GM23338 (cell line): ENCODE data around the gene TNFAIP6. TPM values are rescaled to one million over a fixed set of nuclear protein-coding genes. Genes with fewer than 3 reads are reported as not detected.

Experiments
- ATAC-seq: fragments of 200-7000 bp; cut with Tn5 transposase; 3 replicates; pipeline ENCODE4 v1.9.1; 2020
- DNase-seq: peaks from one replicate; pipeline ENCODE4 v3.0.0-alpha.2; 2015; ENCODE audit warnings: low spot score
- H2AFZ ChIP-seq: fragments of 200-600 bp; sonication (generic); 2 replicates; pipeline ENCODE4 v1.8.0; 2016; ENCODE audit warnings: antibody characterized with exemption, mild to moderate bottlenecking, moderate library complexity
- H3F3A ChIP-seq: fragments of 200-600 bp; sonication (generic); replicated peaks from 2 replicates; pipeline ENCODE4 v1.8.0; 2017; ENCODE audit warnings: antibody characterized with exemption, mixed run types, low read depth
- H3K27ac ChIP-seq: fragments of 200-600 bp; sonication (generic); 2 replicates; pipeline ENCODE4 v1.6.1; 2016; ENCODE audit warnings: low read depth
- H3K27me3 ChIP-seq: fragments of 200-600 bp; sonication (generic); 2 replicates; pipeline ENCODE4 v1.8.0; 2016; ENCODE audit warnings: mild to moderate bottlenecking, mixed run types, moderate library complexity; ENCODE audit not compliant: insufficient read depth
- H3K36me3 ChIP-seq: fragments of 200-600 bp; sonication (generic); 2 replicates; pipeline ENCODE4 v1.8.0; 2016; ENCODE audit warnings: mild to moderate bottlenecking; ENCODE audit not compliant: insufficient read depth
- H3K4me1 ChIP-seq: fragments of 200-600 bp; sonication (generic); 2 replicates; pipeline ENCODE4 v1.8.0; 2016; ENCODE audit warnings: mild to moderate bottlenecking, moderate library complexity; ENCODE audit not compliant: insufficient read depth
- H3K4me2 ChIP-seq: fragments of 200-600 bp; sonication (generic); 2 replicates; pipeline ENCODE4 v1.7.1; 2017; ENCODE audit warnings: mixed run types
- H3K4me3 ChIP-seq: fragments of 200-600 bp; sonication (generic); 2 replicates; pipeline ENCODE4 v1.6.1; 2016; ENCODE audit warnings: mixed run types
- H3K79me2 ChIP-seq: fragments of 200-600 bp; sonication (generic); replicated peaks from 2 replicates; pipeline ENCODE4 v1.8.0; 2017; ENCODE audit warnings: mild to moderate bottlenecking; ENCODE audit not compliant: insufficient read depth
- H3K9me2 ChIP-seq: fragments of 200-600 bp; sonication (generic); 2 replicates; pipeline ENCODE4 v1.8.0; 2017; ENCODE audit not compliant: insufficient read depth
- H4K20me1 ChIP-seq: fragments of 200-600 bp; sonication (generic); replicated peaks from 2 replicates; pipeline ENCODE4 v1.8.0; 2017; ENCODE audit warnings: mild to moderate bottlenecking; ENCODE audit not compliant: insufficient read depth
- H3K27ac Mint-ChIP-seq: 2 replicates; pipeline ENCODE4 v1.8.0; 2020; ENCODE audit warnings: inconsistent platforms, mild to moderate bottlenecking, moderate library complexity, mixed read lengths
- H3K27me3 Mint-ChIP-seq: 3 replicates; pipeline ENCODE4 v1.8.0; 2022; ENCODE audit warnings: low read depth, mild to moderate bottlenecking, moderate library complexity, mixed read lengths, inconsistent platforms; ENCODE audit not compliant: insufficient read depth, poor library complexity
- H3K36me3 Mint-ChIP-seq: 3 replicates; pipeline ENCODE4 v1.8.0; 2021; ENCODE audit warnings: low read depth, mild to moderate bottlenecking, inconsistent platforms, moderate library complexity, mixed read lengths
- H3K4me1 Mint-ChIP-seq: 3 replicates; pipeline ENCODE4 v1.8.0; 2020; ENCODE audit warnings: mild to moderate bottlenecking, inconsistent platforms, mixed read lengths
- H3K4me3 Mint-ChIP-seq: 3 replicates; pipeline ENCODE4 v1.8.0; 2021; ENCODE audit warnings: moderate library complexity, mild to moderate bottlenecking, inconsistent platforms, mixed read lengths
- H3K9me3 Mint-ChIP-seq: 3 replicates; pipeline ENCODE4 v1.8.0; 2020; ENCODE audit warnings: moderate library complexity, mild to moderate bottlenecking, inconsistent platforms, mixed read lengths
- CREB1 ChIP-seq: fragments of 250-450 bp; sonication (Bioruptor Pico); IDR thresholded peaks from 2 replicates; pipeline ENCODE4 v1.5.0; 2020; ENCODE audit warnings: low read depth, mild to moderate bottlenecking, moderate library complexity
- CTCF ChIP-seq, 2 experiments: fragments of 200-600 bp in 1 of 2; sonication (generic) in 1 of 2; conservative IDR thresholded peaks; 2 replicates each; pipeline versions ENCODE4 v1.5.1 to v1.6.1; 2016 to 2017; ENCODE audit warnings: antibody characterized with exemption in 2 of 2, low read depth in 2 of 2, mild to moderate bottlenecking in 2 of 2, moderate library complexity in 1 of 2
- EZH2 ChIP-seq: fragments of 200-600 bp; sonication (generic); IDR thresholded peaks from one replicate; pipeline ENCODE4 v1.8.0; 2017; ENCODE audit warnings: antibody characterized with exemption, mild to moderate bottlenecking, low read depth; ENCODE audit not compliant: unreplicated experiment
- EZH2phosphoT487 ChIP-seq: fragments of 200-600 bp; sonication (generic); IDR thresholded peaks from one replicate; pipeline ENCODE4 v1.8.1; 2018; ENCODE audit warnings: antibody characterized with exemption; ENCODE audit not compliant: unreplicated experiment
- NANOG ChIP-seq: IDR thresholded peaks from 2 replicates; pipeline ENCODE4 v1.6.1; 2016; ENCODE audit warnings: antibody characterized with exemption, borderline replicate concordance
- ZNF331 ChIP-seq: fragments of 250-450 bp; sonication (Bioruptor Pico); IDR thresholded peaks from 2 replicates; pipeline ENCODE4 v1.5.0; 2020; ENCODE audit warnings: low read depth, mild to moderate bottlenecking, moderate library complexity
- polyA plus RNA-seq: library from polyadenylated mRNA; unstranded; fragments of >200 nt; fragmentation: Nextera tagmentation; extraction: Ambion mirVana; gene quantifications from 2 replicates; pipeline ENCODE4 v1.2.1, GENCODE V29; 2016
- total RNA-seq: library from RNA; depleted of rRNA; stranded (reverse); fragments of >200 nt; shearing (Covaris generic); gene quantifications from 2 replicates; pipeline ENCODE4 v1.2.3, GENCODE V29; 2014
- TF ChIP-seq, protein P1 (sequence below): fragments of 250-450 bp; sonication (Bioruptor Pico); IDR thresholded peaks from 2 replicates; pipeline ENCODE4 v1.5.0; 2020; ENCODE audit warnings: mild to moderate bottlenecking, moderate library complexity

Gene TNFAIP6
- total and polyA plus RNA-seq, 2 experiments from 2014 or later, result 2.9 to 6.1 TPM

DNA sequence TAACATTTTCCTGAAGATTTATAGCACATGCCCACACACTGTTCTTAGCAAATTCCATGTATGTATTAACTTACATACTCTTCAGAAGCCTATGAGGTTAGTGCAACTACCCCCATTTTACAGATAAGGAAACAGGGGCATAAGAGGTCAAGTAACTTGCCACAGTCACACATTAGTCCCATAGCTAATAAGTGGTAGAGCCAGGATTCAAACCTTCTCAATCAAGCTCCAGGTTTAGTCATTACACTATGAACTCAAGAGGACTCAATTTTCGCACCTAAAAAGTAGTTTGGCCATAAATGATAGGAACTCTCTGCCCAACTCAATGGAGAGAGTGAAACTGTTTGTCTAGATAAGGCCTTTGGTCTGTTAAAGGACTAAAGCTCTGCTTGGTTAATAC is 42.6 kb downstream of the TNFAIP6 start:
- no peaks in the 10 kb centered on the region for H3K27me3 Mint-ChIP-seq
- Histone ChIP-seq H4K20me1 (no peaks in the 10 kb centered on the region), H3K27ac (no peak overlapping the region), H3K9me2 (peaks cover 5% of the 10 kb centered on the region; the same call in 1 of the 2 replicates), H3K4me2 (no peak overlapping the region), H3F3A (no peaks in the 10 kb centered on the region), H3K4me1 (no peaks in the 10 kb centered on the region), H2AFZ (peak overlapping the region; percentile 38; the same call in 1 of the 2 replicates), H3K79me2 (no peaks in the 10 kb centered on the region), H3K4me3 (no peak overlapping the region), H3K27me3 (no peaks in the 10 kb centered on the region), H3K36me3 (no peaks in the 10 kb centered on the region)
- DNase-seq, result no peak
- no peaks in the 10 kb centered on the region for H3K9me3 Mint-ChIP-seq
- TF ChIP-seq EZH2phosphoT487 (no peak), EZH2 (no peak), NANOG (no peak), CTCF (conservative IDR thresholded peaks at IDR 0.05; ENCODE audit: low read depth in 2 of 2) (no peak), CREB1 (CRISPR knock-in tag) (no peak), ZNF331 (CRISPR knock-in tag) (no peak)
- TF ChIP-seq, protein P1, sequence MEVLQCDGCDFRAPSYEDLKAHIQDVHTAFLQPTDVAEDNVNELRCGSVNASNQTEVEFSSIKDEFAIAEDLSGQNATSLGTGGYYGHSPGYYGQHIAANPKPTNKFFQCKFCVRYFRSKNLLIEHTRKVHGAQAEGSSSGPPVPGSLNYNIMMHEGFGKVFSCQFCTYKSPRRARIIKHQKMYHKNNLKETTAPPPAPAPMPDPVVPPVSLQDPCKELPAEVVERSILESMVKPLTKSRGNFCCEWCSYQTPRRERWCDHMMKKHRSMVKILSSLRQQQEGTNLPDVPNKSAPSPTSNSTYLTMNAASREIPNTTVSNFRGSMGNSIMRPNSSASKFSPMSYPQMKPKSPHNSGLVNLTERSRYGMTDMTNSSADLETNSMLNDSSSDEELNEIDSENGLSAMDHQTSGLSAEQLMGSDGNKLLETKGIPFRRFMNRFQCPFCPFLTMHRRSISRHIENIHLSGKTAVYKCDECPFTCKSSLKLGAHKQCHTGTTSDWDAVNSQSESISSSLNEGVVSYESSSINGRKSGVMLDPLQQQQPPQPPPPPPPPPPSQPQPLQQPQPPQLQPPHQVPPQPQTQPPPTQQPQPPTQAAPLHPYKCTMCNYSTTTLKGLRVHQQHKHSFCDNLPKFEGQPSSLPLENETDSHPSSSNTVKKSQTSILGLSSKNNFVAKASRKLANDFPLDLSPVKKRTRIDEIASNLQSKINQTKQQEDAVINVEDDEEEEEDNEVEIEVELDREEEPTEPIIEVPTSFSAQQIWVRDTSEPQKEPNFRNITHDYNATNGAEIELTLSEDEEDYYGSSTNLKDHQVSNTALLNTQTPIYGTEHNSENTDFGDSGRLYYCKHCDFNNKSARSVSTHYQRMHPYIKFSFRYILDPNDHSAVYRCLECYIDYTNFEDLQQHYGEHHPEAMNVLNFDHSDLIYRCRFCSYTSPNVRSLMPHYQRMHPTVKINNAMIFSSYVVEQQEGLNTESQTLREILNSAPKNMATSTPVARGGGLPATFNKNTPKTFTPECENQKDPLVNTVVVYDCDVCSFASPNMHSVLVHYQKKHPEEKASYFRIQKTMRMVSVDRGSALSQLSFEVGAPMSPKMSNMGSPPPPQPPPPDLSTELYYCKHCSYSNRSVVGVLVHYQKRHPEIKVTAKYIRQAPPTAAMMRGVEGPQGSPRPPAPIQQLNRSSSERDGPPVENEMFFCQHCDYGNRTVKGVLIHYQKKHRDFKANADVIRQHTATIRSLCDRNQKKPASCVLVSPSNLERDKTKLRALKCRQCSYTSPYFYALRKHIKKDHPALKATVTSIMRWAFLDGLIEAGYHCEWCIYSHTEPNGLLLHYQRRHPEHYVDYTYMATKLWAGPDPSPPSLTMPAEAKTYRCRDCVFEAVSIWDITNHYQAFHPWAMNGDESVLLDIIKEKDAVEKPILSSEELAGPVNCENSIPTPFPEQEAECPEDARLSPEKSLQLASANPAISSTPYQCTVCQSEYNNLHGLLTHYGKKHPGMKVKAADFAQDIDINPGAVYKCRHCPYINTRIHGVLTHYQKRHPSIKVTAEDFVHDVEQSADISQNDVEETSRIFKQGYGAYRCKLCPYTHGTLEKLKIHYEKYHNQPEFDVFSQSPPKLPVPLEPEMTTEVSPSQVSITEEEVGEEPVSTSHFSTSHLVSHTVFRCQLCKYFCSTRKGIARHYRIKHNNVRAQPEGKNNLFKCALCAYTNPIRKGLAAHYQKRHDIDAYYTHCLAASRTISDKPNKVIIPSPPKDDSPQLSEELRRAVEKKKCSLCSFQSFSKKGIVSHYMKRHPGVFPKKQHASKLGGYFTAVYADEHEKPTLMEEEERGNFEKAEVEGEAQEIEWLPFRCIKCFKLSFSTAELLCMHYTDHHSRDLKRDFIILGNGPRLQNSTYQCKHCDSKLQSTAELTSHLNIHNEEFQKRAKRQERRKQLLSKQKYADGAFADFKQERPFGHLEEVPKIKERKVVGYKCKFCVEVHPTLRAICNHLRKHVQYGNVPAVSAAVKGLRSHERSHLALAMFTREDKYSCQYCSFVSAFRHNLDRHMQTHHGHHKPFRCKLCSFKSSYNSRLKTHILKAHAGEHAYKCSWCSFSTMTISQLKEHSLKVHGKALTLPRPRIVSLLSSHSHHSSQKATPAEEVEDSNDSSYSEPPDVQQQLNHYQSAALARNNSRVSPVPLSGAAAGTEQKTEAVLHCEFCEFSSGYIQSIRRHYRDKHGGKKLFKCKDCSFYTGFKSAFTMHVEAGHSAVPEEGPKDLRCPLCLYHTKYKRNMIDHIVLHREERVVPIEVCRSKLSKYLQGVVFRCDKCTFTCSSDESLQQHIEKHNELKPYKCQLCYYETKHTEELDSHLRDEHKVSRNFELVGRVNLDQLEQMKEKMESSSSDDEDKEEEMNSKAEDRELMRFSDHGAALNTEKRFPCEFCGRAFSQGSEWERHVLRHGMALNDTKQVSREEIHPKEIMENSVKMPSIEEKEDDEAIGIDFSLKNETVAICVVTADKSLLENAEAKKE (CRISPR knock-in tag), result no peak
- no peaks in the 10 kb centered on the region for H3K4me1 Mint-ChIP-seq
- no peak overlapping the region for H3K4me3 Mint-ChIP-seq
- no peaks in the 10 kb centered on the region for H3K36me3 Mint-ChIP-seq
- ATAC-seq, result no peak
- H3K27ac Mint-ChIP-seq, result no peak overlapping the region
